Activated CD4-positive, alpha-beta T cell treated with anti-CD3 and anti-CD28 coated beads, Interleukin-2, amount 50 U/mL, for 24 hours (primary cell): ENCODE data around the gene SAMD4A.
A peak's percentile ranks its signal among the peaks of the same experiment; 100 is the strongest.

ENCODE experiments used
- DNase-seq, 2 donors: peaks; one replicate each; pipeline ENCODE4 v3.0.0-alpha.2; 2020; ENCODE audit warnings: low read depth in 1 of 2, low spot score in 1 of 2

Gene SAMD4A, protein sequence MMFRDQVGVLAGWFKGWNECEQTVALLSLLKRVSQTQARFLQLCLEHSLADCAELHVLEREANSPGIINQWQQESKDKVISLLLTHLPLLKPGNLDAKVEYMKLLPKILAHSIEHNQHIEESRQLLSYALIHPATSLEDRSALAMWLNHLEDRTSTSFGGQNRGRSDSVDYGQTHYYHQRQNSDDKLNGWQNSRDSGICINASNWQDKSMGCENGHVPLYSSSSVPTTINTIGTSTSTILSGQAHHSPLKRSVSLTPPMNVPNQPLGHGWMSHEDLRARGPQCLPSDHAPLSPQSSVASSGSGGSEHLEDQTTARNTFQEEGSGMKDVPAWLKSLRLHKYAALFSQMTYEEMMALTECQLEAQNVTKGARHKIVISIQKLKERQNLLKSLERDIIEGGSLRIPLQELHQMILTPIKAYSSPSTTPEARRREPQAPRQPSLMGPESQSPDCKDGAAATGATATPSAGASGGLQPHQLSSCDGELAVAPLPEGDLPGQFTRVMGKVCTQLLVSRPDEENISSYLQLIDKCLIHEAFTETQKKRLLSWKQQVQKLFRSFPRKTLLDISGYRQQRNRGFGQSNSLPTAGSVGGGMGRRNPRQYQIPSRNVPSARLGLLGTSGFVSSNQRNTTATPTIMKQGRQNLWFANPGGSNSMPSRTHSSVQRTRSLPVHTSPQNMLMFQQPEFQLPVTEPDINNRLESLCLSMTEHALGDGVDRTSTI

GRCh38 chr14:54566410-54567223 is at the start of gene SAMD4A:
SAMD4A (plus strand) TSS chr14:54567128; CDS start chr14:54567917, 789 bp downstream.
- DNase-seq: peak; percentile 26 to 33

DNA sequence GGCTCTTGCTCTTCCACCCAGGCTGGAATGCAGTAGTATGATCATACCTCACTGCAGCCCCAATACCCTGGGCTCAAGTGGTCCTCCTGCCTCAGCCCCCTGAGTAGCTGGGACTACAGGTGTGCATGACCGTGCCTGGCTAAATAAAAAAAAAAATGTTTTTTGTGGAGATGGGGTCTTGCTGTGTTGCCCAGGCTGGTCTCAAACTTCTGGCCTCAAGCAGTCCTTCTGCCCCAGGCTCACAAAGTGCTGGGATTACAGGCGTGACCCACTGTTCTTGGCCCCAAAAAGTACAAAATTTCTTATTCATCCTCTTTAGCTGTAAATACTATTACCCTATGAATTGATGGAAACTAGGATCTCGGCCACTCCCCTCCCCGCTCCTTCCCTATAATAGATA is 42.5 kb upstream of the SAMD4A start:
- DNase-seq: no peak

DNA sequence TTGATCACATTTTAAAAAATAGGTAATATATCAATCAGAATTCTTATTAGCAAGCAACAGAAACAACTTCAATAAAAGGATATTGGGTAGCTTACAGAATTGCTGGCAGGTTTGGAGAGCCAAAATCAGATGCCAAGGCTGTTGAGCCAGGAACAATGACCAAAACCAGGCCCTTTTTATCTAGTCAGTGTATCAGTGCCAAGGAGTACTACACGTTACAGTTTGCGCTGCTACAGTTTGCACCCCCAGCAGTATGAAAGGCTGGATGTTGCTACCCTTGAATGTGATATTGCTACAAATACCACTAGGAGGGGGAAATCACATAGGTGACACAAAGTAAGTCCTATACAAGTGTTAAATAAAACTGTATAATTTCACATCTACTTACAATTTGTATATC is 38.0 kb upstream of the SAMD4A start:
- no peak for DNase-seq

- no peak for DNase-seq
Observed at GRCh38 chr14:54529811-54530210, 37.1 kb upstream of the SAMD4A start.

- no peak for DNase-seq
Observed at GRCh38 chr14:54532111-54533012, 34.6 kb upstream of the SAMD4A start.

- no peak for DNase-seq
Observed at GRCh38 chr14:54533100-54533499, 33.8 kb upstream of the SAMD4A start.

GRCh38 chr14:54535126-54535525 is 31.8 kb upstream of the SAMD4A start:
- DNase-seq: no peak

DNA sequence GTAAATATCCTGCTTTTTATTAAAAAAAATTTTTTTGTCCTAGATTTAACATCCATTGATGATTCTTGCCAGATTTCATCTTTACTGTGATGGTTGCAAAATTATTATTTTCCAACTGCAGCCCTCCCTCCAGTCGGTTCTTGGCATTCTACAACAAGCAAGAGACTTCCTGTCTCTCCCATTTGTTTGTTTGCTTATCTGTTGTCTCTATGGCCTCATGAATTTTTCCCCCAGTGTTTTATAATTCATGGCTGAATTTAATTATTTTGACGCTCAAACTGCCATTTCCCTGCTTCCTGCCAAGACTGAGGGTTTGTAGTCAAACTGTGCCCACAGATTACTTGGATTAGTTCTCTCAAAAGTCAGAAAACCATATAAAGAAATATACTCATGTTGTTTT is 31.3 kb upstream of the SAMD4A start:
- DNase-seq: no peak

DNA sequence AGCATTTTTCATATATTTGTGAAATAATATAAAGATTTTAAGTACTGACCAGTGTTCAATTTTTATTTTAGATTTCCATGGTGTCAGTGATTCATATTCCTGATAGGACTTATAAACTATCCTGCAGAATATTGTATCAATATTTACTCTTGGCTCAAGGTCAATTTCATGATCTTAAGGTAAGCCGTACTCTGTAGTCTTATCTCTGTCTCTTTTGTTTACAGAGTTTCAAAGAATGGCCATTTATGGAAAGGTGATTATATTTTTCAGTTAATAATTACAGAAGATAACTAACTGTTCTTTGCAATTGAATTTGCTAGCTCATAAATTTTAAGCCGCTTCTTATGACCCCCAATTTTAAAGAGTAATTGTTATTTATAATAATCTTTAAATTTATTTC is 29.3 kb upstream of the SAMD4A start:
- DNase-seq: no peak

- DNase-seq: no peak
Observed at GRCh38 chr14:54538055-54538454, 28.9 kb upstream of the SAMD4A start.

DNA sequence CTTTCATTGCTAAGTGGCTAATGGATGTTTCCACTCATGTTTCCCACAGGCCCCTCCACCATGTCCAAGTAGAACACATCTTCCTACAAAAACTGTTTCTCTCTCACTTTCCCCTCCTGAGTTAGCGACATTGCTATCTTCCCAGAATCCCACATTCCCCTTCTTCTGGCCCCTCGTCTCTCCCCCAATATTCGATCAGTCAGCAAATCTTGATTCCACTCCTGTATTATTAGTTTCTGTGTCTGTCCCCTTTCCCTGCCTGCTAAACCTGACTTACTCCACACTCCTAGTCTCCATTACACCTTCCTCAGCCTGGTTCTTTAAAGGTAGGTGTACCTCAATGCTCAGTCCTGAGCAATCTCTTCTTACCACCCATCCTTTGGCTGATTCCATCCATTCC is 19.3 kb upstream of the SAMD4A start:
- DNase-seq: no peak

DNA sequence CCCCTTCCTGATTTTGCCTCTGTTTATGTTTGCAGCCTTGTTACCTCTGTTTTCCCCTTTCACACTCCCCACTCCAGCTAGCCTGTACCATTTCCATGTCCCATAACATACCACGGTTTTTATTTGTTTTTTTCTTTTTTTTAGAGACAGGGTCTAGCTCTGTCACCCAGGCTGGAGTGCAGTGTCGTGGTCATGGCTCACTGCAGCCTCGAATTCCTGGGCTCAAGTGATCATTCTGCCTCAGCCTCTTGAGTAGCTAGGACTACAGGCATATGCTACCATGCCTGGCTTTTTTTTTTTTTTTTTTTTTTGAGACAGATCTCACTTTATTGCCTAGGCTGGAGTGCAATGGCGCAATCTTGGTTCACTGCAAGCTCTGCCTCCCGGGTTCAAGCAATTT is 18.4 kb upstream of the SAMD4A start:
- no peak for DNase-seq

DNA sequence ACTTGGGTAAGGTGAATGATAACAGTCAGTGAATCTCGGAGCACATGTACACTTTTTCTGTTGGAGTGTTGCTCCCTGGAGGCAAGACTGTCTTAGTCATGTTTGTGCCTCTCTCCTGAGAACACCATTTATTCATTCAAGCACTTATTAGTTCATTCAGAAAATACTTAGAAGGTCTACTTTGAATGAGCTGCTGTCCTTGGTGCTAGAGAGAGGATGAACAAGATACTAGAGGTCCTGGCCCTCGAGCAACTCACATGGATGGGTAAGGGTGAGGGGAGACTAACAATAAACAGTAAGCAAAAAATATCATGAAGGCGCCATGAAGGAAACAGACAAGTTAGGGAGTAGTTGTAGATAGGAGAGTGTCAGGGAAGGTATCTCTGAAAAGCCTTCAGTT is 17.1 kb upstream of the SAMD4A start:
- DNase-seq: no peak

DNA sequence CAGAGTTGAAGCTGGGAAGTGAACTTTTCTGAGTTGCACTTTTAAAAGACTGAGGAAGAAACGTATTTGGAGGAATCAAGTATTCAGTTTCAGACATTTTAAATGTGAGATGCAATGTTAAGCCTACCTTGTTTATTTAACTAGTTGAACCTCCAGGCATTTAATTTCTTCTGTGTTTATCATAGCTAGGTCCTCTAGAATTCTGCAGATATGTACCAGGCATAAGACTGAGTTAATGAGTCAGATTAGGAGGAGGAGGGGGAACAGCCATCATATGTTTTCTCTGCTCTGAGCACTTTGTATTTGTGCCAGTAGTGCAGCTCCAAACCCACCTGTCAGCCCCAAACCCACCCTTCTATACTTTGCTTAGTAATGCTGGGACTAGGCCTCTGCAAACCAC is 16.4 kb upstream of the SAMD4A start:
- DNase-seq: no peak

- DNase-seq: no peak
Observed at GRCh38 chr14:54554401-54554800, 12.5 kb upstream of the SAMD4A start.

DNA sequence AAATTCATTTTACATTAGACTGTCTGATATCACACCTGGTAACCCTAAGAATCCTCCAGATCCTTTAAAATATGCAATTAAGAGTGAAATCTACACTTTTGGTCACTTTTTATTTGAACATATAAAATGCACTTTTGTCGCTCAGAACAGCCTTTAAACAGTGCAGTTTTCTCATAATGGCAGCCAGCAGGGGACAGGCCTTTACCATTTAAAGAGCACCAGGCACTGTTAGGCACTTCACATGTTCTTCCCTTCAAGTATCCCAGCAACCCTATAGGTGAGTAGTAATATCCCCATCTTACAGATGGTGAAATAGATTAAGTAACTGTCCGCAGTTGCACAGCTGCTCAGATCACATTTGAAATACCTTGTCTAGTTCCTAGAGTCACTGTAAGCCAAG is 11.3 kb upstream of the SAMD4A start:
- DNase-seq: no peak

- DNase-seq: no peak
Observed at GRCh38 chr14:54556535-54556934, 10.4 kb upstream of the SAMD4A start.

DNA sequence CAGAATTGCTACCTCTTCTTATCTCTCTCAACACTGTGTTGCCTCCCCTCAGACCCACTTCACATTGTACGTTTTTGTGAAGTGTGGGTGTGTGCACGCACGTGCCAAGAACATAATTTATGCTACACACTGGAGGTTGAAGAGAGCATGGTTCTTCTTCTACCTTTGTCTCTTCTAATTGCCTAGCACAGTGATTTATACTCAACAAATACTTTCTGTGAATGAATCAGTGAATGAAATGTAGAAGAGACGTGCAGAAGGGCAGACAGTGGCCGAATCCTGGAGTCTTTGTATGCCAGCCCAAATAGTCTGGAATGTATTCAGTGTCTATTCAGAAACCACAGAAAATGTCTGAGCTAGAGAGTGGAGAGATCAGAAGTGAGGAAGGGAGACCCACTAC is 4.6 kb upstream of the SAMD4A start:
- DNase-seq: no peak

GRCh38 chr14:54564071-54564867 is 2.7 kb upstream of the SAMD4A start:
- DNase-seq: no peak
